ENCODE measurements around the gene FAM13C.

DNA sequence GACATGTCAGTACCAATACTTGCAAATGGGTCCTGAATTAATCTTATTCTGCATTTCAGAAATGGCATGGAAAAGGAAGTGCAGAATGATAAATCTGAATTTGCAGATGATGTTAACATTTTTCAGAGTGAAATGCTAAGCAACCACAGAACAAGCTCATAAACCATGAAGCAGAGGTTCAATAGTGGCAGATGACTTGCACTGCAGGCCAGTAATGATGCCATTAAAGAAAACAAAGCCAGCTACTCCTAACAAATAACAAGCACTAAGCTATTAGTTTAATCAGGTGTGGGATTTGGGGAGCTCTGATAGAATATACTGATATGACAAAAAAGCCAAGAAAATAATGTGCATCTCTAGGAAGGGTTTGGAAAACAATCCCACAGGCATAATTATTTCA is 85.4 kb downstream of the FAM13C start:
- TF ChIP-seq POLR2A (IDR thresholded peaks at IDR 0.05; ENCODE audit: low read depth, low read length) (no peak), TAF1 (IDR thresholded peaks at IDR 0.05; ENCODE audit: borderline replicate concordance, low read depth, low read length) (no peak), POLR2AphosphoS5 (IDR thresholded peaks at IDR 0.05; ENCODE audit: low read depth, low read length) (no peak)
